ENCODE measurements around the gene A2M. TPM values are rescaled to one million over a fixed set of nuclear protein-coding genes. Genes with fewer than 3 reads are reported as not detected.

Gene A2M
- total RNA-seq, 1 experiment from 2014 or later: 1.9 TPM

DNA sequence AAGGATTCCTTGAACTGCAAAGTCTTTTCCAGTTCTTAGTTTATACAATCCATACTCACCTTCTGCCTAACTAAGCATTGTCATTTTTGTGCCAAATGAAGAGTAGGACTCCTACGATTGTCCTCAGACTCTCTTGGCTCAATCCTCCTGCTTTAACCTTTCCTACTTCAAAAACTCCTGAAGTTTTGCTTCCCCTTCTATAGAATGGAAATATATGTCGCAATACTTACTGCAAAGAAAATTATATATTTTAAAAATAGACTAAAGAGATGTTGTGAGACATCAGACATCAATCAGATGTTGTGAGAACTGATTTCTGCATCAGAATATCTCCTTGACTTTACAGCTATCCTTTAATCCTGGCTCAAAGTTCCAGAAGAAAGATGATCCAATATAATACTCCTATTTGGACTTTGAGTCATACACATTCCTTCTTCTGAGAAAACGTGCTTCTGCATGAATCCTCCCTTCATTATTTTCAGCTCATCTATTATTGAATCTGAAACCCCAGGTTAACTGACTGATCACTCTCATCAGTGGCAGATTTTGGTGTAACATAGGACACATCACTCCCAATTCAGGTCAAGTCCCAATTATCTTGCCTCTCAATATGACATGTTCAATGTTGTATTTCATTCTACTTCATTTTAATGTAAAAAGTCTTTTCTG lies 48.8 kb downstream of the A2M start (continued):
- TF ChIP-seq, protein P1, sequence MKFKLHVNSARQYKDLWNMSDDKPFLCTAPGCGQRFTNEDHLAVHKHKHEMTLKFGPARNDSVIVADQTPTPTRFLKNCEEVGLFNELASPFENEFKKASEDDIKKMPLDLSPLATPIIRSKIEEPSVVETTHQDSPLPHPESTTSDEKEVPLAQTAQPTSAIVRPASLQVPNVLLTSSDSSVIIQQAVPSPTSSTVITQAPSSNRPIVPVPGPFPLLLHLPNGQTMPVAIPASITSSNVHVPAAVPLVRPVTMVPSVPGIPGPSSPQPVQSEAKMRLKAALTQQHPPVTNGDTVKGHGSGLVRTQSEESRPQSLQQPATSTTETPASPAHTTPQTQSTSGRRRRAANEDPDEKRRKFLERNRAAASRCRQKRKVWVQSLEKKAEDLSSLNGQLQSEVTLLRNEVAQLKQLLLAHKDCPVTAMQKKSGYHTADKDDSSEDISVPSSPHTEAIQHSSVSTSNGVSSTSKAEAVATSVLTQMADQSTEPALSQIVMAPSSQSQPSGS (CRISPR knock-in tag; IDR thresholded peaks at IDR 0.05; ENCODE audit: borderline replicate concordance, low read depth): no peak
- TF ChIP-seq ESRRA (CRISPR knock-in tag; IDR thresholded peaks at IDR 0.05; ENCODE audit: borderline replicate concordance): no peak
- no peak for TF ChIP-seq NR2C2 (CRISPR knock-in tag; IDR thresholded peaks at IDR 0.05)
- TF ChIP-seq CREB1 (CRISPR knock-in tag; IDR thresholded peaks at IDR 0.05): no peak
- TF ChIP-seq FOXP1 (CRISPR knock-in tag; IDR thresholded peaks at IDR 0.05; ENCODE audit: borderline replicate concordance): no peak

GRCh38 chr12:9066183-9066623 lies 49.5 kb downstream of the A2M start:
- Mint-ChIP-seq H3K36me3 (no peaks in the 10 kb centered on the region), H3K9me3 (no peaks in the 10 kb centered on the region), H3K4me1 (peaks cover 20% of the 10 kb centered on the region), H3K4me3 (peak overlapping the region; percentile 68), H3K27ac (no peak overlapping the region), H3K27me3 (ENCODE audit: low read depth) (peaks cover 3% of the 10 kb centered on the region)
- ChIA-PET CTCF (interaction anchor here (1.0 to 1.6 kb wide), 3 partner anchors 13 to 409 kb away, joined by 3 to 7 read pairs (median 5); no protein-coding TSS in a partner anchor), POLR2A (interaction anchor here (0.6 kb wide), 1 partner anchor 100 kb away, joined by 3 read pairs; no protein-coding TSS in a partner anchor)
- no peak for TF ChIP-seq USF1 (CRISPR knock-in tag; IDR thresholded peaks at IDR 0.05)
- no peak for TF ChIP-seq NR2C2 (CRISPR knock-in tag; IDR thresholded peaks at IDR 0.05)
- TF ChIP-seq ZNF671 (CRISPR knock-in tag; IDR thresholded peaks at IDR 0.05): no peak
- ATAC-seq (no peak), DNase-seq (ENCODE audit: low spot score) (no peak)

DNA sequence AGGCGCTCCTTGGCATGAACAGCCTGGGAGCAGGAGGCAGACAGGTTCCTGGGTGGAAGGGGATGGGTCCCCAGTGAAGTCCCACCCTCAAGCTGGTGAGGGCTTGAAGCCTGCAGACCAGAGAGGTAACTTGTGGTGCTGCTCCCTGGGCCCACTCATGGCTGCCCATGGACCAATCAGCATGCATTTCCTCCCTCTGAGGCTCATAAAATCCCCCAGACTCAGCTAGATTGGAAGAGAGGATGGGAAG lies 50.2 kb downstream of the A2M start:
- no peaks in the 10 kb centered on the region for H3K36me3 Mint-ChIP-seq
- peaks cover 3% of the 10 kb centered on the region for H3K27me3 Mint-ChIP-seq (ENCODE audit: low read depth)
- no peaks in the 10 kb centered on the region for H3K9me3 Mint-ChIP-seq
- peak overlapping the region; percentile 68 for H3K4me3 Mint-ChIP-seq
- ChIA-PET POLR2A (interaction anchor here (0.6 kb wide), 1 partner anchor 100 kb away, joined by 3 read pairs; no protein-coding TSS in a partner anchor), CTCF (interaction anchor here (0.6 to 3.0 kb wide), 10 partner anchors 10 to 522 kb away, joined by 3 to 31 read pairs (median 4); no protein-coding TSS in a partner anchor)
- TF ChIP-seq, protein P2, sequence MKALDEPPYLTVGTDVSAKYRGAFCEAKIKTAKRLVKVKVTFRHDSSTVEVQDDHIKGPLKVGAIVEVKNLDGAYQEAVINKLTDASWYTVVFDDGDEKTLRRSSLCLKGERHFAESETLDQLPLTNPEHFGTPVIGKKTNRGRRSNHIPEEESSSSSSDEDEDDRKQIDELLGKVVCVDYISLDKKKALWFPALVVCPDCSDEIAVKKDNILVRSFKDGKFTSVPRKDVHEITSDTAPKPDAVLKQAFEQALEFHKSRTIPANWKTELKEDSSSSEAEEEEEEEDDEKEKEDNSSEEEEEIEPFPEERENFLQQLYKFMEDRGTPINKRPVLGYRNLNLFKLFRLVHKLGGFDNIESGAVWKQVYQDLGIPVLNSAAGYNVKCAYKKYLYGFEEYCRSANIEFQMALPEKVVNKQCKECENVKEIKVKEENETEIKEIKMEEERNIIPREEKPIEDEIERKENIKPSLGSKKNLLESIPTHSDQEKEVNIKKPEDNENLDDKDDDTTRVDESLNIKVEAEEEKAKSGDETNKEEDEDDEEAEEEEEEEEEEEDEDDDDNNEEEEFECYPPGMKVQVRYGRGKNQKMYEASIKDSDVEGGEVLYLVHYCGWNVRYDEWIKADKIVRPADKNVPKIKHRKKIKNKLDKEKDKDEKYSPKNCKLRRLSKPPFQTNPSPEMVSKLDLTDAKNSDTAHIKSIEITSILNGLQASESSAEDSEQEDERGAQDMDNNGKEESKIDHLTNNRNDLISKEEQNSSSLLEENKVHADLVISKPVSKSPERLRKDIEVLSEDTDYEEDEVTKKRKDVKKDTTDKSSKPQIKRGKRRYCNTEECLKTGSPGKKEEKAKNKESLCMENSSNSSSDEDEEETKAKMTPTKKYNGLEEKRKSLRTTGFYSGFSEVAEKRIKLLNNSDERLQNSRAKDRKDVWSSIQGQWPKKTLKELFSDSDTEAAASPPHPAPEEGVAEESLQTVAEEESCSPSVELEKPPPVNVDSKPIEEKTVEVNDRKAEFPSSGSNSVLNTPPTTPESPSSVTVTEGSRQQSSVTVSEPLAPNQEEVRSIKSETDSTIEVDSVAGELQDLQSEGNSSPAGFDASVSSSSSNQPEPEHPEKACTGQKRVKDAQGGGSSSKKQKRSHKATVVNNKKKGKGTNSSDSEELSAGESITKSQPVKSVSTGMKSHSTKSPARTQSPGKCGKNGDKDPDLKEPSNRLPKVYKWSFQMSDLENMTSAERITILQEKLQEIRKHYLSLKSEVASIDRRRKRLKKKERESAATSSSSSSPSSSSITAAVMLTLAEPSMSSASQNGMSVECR (CRISPR knock-in tag; IDR thresholded peaks at IDR 0.05; ENCODE audit: borderline replicate concordance): no peak
- TF ChIP-seq ERG (CRISPR knock-in tag; IDR thresholded peaks at IDR 0.05) (no peak), GRHL2 (CRISPR knock-in tag; IDR thresholded peaks at IDR 0.05; ENCODE audit: insufficient replicate concordance, severe bottlenecking) (no peak), HMGA2 (CRISPR knock-in tag; IDR thresholded peaks at IDR 0.05) (no peak), ESRRA (CRISPR knock-in tag; IDR thresholded peaks at IDR 0.05; ENCODE audit: borderline replicate concordance) (no peak), FOXP1 (CRISPR knock-in tag; IDR thresholded peaks at IDR 0.05; ENCODE audit: borderline replicate concordance) (no peak), PRRX2 (CRISPR knock-in tag; IDR thresholded peaks at IDR 0.05) (no peak), EMX1 (CRISPR knock-in tag; IDR thresholded peaks at IDR 0.05) (no peak), PREB (CRISPR knock-in tag; IDR thresholded peaks at IDR 0.05; ENCODE audit: borderline replicate concordance) (no peak), TP53 (CRISPR knock-in tag; IDR thresholded peaks at IDR 0.05) (no peak), ETV6 (CRISPR knock-in tag; IDR thresholded peaks at IDR 0.05) (no peak), NR3C1 (CRISPR knock-in tag; conservative IDR thresholded peaks at IDR 0.05; ENCODE audit: low read depth) (no peak), RORB (CRISPR knock-in tag; IDR thresholded peaks at IDR 0.05) (no peak), NR1H2 (CRISPR knock-in tag; IDR thresholded peaks at IDR 0.05) (no peak), ZNF219 (CRISPR knock-in tag; IDR thresholded peaks at IDR 0.05; ENCODE audit: borderline replicate concordance) (no peak)
- TF ChIP-seq, protein P3, sequence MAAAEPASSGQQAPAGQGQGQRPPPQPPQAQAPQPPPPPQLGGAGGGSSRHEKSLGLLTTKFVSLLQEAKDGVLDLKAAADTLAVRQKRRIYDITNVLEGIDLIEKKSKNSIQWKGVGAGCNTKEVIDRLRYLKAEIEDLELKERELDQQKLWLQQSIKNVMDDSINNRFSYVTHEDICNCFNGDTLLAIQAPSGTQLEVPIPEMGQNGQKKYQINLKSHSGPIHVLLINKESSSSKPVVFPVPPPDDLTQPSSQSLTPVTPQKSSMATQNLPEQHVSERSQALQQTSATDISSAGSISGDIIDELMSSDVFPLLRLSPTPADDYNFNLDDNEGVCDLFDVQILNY (CRISPR knock-in tag; IDR thresholded peaks at IDR 0.05): no peak
- TF ChIP-seq, protein P4, sequence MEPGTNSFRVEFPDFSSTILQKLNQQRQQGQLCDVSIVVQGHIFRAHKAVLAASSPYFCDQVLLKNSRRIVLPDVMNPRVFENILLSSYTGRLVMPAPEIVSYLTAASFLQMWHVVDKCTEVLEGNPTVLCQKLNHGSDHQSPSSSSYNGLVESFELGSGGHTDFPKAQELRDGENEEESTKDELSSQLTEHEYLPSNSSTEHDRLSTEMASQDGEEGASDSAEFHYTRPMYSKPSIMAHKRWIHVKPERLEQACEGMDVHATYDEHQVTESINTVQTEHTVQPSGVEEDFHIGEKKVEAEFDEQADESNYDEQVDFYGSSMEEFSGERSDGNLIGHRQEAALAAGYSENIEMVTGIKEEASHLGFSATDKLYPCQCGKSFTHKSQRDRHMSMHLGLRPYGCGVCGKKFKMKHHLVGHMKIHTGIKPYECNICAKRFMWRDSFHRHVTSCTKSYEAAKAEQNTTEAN (CRISPR knock-in tag; IDR thresholded peaks at IDR 0.05): no peak
- DNase-seq (ENCODE audit: low spot score) (no peak), ATAC-seq (peak; percentile 1; the same call in 1 of the 2 replicates)
- peaks cover 20% of the 10 kb centered on the region for H3K4me1 Mint-ChIP-seq
- no peak overlapping the region for H3K27ac Mint-ChIP-seq

Data from WTC11 (cell line).